Measurements from ENCODE around the gene POMT2. TPM values are rescaled to one million over a fixed set of nuclear protein-coding genes. Genes with fewer than 3 reads are reported as not detected.

Gene POMT2
- total RNA-seq, 6 donors from 2014 or later = 14.6 to 36.7 (median 25.4) TPM

GRCh38 chr14:77344377-77344996 is 23.8 kb upstream of the POMT2 start:
- H3K27me3 ChIP-seq = no peaks in the 10 kb centered on the region
- WGBS, 2 donors = 86 to 87% methylated on average over 3 of the region's 3 CpGs

GRCh38 chr14:77343662-77344061 is 23.0 kb upstream of the POMT2 start:
- Histone ChIP-seq H3K4me3 (no peak overlapping the region), H3K9me3 (no peaks in the 10 kb centered on the region), H3K4me1 (no peaks in the 10 kb centered on the region), H3K27ac (no peak overlapping the region), H3K36me3 (peaks cover 10 to 55% (median 23%) of the 10 kb centered on the region in 4 donors), H3K27me3 (no peaks in the 10 kb centered on the region)
- no peak for TF ChIP-seq POLR2AphosphoS5 (IDR thresholded peaks at IDR 0.05)
- no peak for TF ChIP-seq CTCF (IDR thresholded peaks at IDR 0.05)
- no peak for TF ChIP-seq POLR2A (IDR thresholded peaks at IDR 0.05)
- TF ChIP-seq EP300 (IDR thresholded peaks at IDR 0.05) = no peak
- DNase-seq (no peak), ATAC-seq (ENCODE audit: low FRiP score in 2 of 2) (no peak)
- WGBS, 2 donors = 94 to 97% methylated on average over 2 of the region's 2 CpGs

More at GRCh38 chr14:77344377-77344996, 23.8 kb upstream of the POMT2 start:
- ATAC-seq (ENCODE audit: low FRiP score in 2 of 2) (no peak), DNase-seq (no peak)
- H3K27ac ChIP-seq = no peak overlapping the region
- no peaks in the 10 kb centered on the region for H3K9me3 ChIP-seq
- H3K4me1 ChIP-seq = no peaks in the 10 kb centered on the region
- H3K36me3 ChIP-seq = peaks cover 10 to 49% (median 23%) of the 10 kb centered on the region in 4 donors
- no peak overlapping the region for H3K4me3 ChIP-seq
- TF ChIP-seq CTCF (IDR thresholded peaks at IDR 0.05) (no peak), POLR2AphosphoS5 (IDR thresholded peaks at IDR 0.05) (no peak), EP300 (IDR thresholded peaks at IDR 0.05) (no peak), POLR2A (IDR thresholded peaks at IDR 0.05) (no peak)

- WGBS, 2 donors = 91 to 92% methylated on average over 10 of the region's 10 CpGs
- no peaks in the 10 kb centered on the region for H3K27me3 ChIP-seq
- no peak overlapping the region for H3K4me3 ChIP-seq
- ATAC-seq (ENCODE audit: low FRiP score in 2 of 2) (no peak), DNase-seq (no peak)
- H3K4me1 ChIP-seq = no peaks in the 10 kb centered on the region
- H3K36me3 ChIP-seq = peaks cover 10 to 55% (median 23%) of the 10 kb centered on the region in 4 donors
- no peaks in the 10 kb centered on the region for H3K9me3 ChIP-seq
- TF ChIP-seq CTCF (IDR thresholded peaks at IDR 0.05) (no peak), POLR2A (IDR thresholded peaks at IDR 0.05) (no peak), EP300 (IDR thresholded peaks at IDR 0.05) (no peak), POLR2AphosphoS5 (IDR thresholded peaks at IDR 0.05) (no peak)
- H3K27ac ChIP-seq = no peak overlapping the region
Measured at GRCh38 chr14:77342726-77343397, 22.2 kb upstream of the POMT2 start.

GRCh38 chr14:77340389-77340788 is 19.7 kb upstream of the POMT2 start:
- TF ChIP-seq CTCF (IDR thresholded peaks at IDR 0.05) (no peak), POLR2A (IDR thresholded peaks at IDR 0.05) (no peak), EP300 (IDR thresholded peaks at IDR 0.05) (no peak), POLR2AphosphoS5 (IDR thresholded peaks at IDR 0.05) (no peak)
- Histone ChIP-seq H3K9me3 (no peaks in the 10 kb centered on the region), H3K27me3 (no peaks in the 10 kb centered on the region), H3K4me1 (no peaks in the 10 kb centered on the region), H3K27ac (no peak overlapping the region), H3K36me3 (peaks cover 10 to 52% (median 23%) of the 10 kb centered on the region in 4 donors), H3K4me3 (no peak overlapping the region)
- ATAC-seq (ENCODE audit: low FRiP score in 2 of 2) (no peak), DNase-seq (no peak)
- WGBS, 2 donors = 89 to 93% methylated on average over 4 of the region's 4 CpGs
